22Rv1 (cell line): ENCODE measurements around the gene HNRNPA1.

Experiments
- H3K27ac ChIP-seq: fragments of 450-650 bp; 2 replicates; pipeline ENCODE4 v1.5.1; 2017
- ZFX ChIP-seq: fragments of 450-650 bp; IDR thresholded peaks from 2 replicates; pipeline ENCODE4 v1.6.1; 2017; ENCODE audit warnings: antibody characterized with exemption, borderline replicate concordance
- TF ChIP-seq, protein P1 (sequence below): fragments of 450-650 bp; IDR thresholded peaks from 2 replicates; pipeline ENCODE4 v1.5.1; 2017; ENCODE audit warnings: mild to moderate bottlenecking

HNRNPA1 gene

GRCh38 chr12:54321363-54321762 is 40.8 kb downstream of the HNRNPA1 start:
- TF ChIP-seq ZFX = no peak
- TF ChIP-seq, protein P1, sequence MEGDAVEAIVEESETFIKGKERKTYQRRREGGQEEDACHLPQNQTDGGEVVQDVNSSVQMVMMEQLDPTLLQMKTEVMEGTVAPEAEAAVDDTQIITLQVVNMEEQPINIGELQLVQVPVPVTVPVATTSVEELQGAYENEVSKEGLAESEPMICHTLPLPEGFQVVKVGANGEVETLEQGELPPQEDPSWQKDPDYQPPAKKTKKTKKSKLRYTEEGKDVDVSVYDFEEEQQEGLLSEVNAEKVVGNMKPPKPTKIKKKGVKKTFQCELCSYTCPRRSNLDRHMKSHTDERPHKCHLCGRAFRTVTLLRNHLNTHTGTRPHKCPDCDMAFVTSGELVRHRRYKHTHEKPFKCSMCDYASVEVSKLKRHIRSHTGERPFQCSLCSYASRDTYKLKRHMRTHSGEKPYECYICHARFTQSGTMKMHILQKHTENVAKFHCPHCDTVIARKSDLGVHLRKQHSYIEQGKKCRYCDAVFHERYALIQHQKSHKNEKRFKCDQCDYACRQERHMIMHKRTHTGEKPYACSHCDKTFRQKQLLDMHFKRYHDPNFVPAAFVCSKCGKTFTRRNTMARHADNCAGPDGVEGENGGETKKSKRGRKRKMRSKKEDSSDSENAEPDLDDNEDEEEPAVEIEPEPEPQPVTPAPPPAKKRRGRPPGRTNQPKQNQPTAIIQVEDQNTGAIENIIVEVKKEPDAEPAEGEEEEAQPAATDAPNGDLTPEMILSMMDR = no peak
- no peak overlapping the region for H3K27ac ChIP-seq

DNA sequence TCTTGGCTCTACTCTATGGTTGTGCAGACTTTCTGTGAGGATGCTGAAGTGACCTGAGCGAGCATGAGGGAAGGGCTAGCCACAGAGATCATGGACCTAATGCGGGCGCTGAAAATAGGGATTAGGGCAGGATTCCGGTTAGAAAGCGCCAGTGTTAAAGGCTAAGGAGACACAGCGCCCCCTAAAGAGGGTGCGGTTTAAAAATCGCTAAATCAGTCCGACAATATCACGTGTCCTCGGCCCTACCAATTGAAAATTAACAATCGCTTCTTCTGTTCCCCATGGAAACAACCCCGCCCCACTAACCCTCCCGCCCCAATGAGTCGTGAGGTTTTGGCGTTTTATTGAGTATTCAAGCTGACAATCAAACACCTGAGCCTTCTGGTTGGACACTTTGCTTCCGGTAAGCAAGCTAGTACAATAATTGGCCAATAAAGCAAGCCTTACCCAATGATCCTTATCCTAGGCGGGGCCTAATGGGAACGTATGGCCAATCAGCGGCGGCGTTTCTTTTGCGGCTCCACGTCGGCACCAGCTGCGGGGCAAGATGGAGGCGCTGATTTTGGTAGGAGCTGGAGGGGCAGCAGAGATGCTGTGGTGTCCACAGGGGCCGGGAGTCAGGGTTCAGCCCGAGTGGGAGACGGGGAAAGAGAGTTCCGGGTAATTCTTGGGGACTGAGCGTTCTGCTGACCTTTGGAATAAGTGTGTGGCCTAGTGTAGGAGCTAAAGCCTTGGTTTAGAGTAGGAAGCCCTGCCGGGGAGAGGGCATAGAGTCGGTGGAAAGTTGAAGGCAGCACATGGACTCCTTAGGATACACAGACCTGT is 44.3 kb downstream of the HNRNPA1 start, which contains the start of gene COPZ1:
TSS of gene COPZ1 (plus strand) at position 515 of the 825 bp plus-strand sequence. CDS start at position 548, 33 bp downstream.
- peak within 1 kb of the TSS; percentile 82 for H3K27ac ChIP-seq
- TF ChIP-seq, protein P1 = peak; percentile 97
- TF ChIP-seq ZFX = no peak

DNA sequence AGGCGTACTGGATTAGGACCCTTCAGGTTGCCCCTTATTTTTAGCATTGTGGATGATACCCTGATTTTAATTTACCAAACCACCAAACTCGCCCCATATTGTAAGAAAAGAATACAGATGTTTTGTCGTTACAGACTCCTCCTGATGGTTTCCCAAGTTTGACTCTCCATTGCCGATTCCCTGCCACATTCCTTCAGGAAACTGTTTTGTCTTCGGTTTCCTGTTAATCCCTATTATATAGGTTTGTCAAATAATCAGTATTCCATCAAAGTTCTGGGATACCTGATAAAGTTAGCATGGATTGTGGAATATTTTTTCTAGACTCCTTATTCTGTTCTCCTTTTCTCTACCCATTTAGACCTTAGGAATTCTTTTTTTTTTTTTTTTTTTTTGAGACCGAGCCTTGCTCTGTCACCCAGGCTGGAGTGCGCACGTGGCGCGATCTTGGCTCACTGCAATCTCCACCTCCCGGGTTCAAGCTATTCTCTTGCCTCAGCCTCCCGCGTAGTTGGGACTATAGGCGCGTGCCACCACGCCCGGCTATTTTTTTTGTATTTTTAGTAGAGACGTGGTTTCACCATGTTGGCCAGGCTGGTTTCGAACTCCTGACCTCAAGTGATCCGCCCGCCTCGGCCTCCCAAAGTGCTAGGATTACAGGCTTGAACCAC is 45.0 kb downstream of the HNRNPA1 start:
- peak overlapping the region; percentile 82 for H3K27ac ChIP-seq

DNA sequence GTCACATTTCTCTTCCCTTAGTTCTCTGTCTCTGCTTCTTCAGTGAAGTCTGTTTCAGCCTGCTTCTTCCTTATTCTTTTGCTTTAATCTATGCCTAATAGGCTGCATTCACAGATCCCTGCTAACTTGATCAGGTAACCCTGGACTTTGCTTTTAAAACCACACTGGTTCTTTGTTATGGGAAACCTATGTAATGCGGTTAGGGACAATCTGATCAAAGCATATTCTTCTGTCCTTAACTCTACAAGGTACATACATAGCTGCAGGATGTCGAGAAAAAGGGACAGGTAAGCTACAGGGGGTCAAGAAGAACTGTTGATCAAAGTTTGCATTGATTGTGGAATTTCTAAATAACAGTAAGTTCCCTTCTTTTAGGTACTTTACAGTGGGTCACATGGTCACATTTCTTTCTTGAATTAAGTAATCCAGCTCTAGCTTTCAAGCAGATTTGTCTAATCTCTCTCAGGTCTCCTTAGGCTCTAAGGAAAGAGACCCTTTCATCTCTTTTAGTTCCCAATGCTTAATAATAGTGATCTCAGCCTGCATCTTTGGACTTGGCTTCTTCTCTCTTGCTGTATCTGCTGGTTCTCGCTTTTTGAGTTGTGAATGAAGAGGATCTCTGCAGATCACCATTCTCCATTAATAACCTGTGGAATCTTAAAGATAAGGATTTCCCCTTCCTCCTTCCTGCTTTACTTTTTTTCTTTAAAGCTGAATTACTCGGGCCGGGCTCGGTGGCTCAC is 48.2 kb downstream of the HNRNPA1 start:
- TF ChIP-seq ZFX = no peak
- TF ChIP-seq, protein P1 = no peak
- no peak overlapping the region for H3K27ac ChIP-seq

- no peak for TF ChIP-seq ZFX
- TF ChIP-seq, protein P1 = no peak
- no peak overlapping the region for H3K27ac ChIP-seq
Observed at GRCh38 chr12:54329759-54330158, 49.2 kb downstream of the HNRNPA1 start.

DNA sequence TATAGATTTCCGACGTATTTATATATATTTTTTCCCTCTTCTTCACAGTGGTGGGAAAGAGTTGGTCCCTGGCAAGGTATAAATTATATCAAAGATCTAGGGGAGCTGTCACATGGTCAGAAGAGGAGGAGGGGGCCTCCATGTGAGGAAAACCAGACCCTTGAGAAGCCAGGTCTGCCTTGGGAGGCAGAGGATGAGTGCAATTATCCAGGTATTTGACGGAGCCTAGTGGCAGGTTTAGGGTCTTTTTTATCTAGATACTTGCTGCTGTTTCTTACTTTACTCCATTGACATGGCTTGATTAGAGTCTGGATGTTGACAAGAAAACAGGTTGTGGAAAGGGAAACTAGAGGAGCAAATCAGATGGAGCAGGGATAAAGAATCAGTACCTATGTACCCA is 49.9 kb downstream of the HNRNPA1 start:
- H3K27ac ChIP-seq = no peak overlapping the region
- TF ChIP-seq, protein P1 = no peak
- no peak for TF ChIP-seq ZFX

GRCh38 chr12:54331461-54331860 is 50.9 kb downstream of the HNRNPA1 start:
- no peak overlapping the region for H3K27ac ChIP-seq
- no peak for TF ChIP-seq ZFX
- TF ChIP-seq, protein P1 = no peak
